NK-92 (cell line): ENCODE measurements around the gene GGA2.

Experiments
- DNase-seq: peaks from one replicate; lab custom pipeline; 2025; ENCODE audit not compliant: unreplicated experiment; lab: John Stamatoyannopoulos, UW

Gene GGA2

DNA sequence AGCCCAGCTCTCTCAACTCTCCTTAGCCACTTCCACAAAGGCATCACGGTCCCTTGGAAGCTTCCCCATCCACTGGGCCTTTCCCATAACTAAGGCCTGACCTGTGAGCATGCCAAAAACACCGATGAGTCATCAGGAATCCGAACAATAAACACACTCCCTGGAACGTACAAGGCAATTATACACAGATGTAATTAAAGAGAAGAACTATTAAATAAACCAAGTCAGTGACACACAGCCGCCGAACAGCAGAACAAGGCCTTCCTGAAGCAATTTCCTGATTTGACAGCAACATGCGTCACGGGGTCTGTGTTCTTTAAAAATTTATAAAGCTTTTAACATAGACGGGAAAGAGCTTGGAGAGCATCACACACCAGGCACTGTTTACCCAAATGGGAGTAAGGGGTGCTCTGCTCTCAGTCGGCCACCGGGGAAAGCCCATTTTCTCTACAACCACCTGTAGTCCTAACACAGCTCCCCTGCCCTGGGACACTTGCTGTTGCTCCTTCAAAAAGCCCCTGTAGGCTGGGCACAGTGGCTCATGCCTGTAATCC, 86.7 kb downstream of the GGA2 start:
- DNase-seq, result no peak

DNA sequence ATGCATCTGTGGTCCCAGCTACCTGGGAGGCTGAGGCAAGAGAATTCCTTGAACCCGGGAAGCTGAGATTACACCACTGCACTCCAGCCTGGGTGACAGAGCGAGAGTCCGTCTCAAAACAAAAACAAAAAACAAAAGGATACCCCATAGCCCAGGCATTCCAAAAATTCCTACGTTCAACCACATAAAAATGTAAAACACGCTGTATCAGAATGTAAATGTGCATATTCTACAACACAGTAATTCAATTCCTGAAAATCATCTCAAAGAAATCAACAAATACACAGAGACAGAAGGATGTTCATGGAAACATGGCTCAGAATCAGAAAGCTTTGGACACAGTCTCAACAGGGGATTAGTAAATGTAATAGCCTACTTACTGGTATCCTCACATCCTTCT, 90.3 kb downstream of the GGA2 start:
- DNase-seq, result no peak

DNA sequence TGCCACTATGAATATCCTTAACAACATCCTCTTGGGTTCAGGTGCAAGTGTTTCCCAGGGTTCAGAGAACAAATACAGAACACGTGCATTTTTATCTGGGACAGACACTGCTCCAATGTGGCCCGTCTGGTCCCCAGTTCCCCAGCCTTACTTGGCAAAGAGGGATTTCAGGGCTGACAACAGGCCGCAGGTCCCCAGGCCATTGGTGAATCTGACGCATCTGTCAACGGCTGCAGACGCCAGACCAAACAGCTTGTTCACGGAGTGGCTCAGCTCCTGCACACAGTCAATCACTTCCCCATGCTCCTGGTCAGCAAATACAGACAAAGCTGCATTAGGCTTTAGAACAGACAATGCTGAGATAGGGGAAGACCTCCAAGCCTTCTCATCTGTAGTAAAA, 93.5 kb downstream of the GGA2 start:
- no peak for DNase-seq

DNA sequence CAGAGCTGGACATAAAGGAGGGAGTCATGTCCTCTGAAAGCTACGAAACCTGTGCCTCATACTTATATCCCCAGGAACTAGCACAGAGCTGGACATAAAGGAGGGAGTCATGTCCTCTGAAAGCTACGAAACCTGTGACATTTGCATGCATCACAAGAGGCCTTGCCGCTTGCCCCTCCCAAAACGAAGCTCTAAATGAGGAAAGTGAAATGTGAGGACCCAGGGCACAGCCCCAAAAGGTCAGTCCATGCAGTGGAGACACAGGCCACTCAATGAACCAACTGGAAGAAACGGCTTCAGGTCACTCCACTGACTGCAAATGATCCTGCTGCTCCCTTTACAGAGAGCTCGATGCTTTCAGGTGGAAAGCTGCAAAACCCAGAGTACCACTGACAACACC, 95.6 kb downstream of the GGA2 start:
- no peak for DNase-seq
